Right atrium auricular region (tissue), 2 donors: ENCODE measurements around the gene TRPT1. TPM values are rescaled to one million over a fixed set of nuclear protein-coding genes. Genes with fewer than 3 reads are reported as not detected.

Source experiments
- DNase-seq: peaks from one replicate; pipeline ENCODE4 v3.0.0-alpha.2; 2019; ENCODE audit warnings: low spot score
- H3K27ac ChIP-seq, 2 donors: fragments of 200-600 bp; sonication (generic); 1 replicate in 1 of 2; 2 replicates in 1 of 2; pipeline ENCODE4 v1.5.1; 2016 to 2019
- H3K27me3 ChIP-seq, 2 donors: fragments of 200-600 bp; sonication (generic); one replicate each; pipeline versions ENCODE4 v1.5.1 to v1.6.0; 2017 to 2019
- H3K36me3 ChIP-seq: fragments of 200-600 bp; sonication (generic); one replicate; pipeline ENCODE4 v1.5.1; 2016
- H3K4me1 ChIP-seq, 2 donors: fragments of 200-600 bp; sonication (generic); one replicate each; pipeline versions ENCODE4 v1.5.1 to v1.6.0; 2017 to 2019
- H3K4me3 ChIP-seq, 2 donors: fragments of 200-600 bp; sonication (generic); 1 replicate in 1 of 2; 2 replicates in 1 of 2; pipeline ENCODE4 v1.5.1; 2017 to 2019; ENCODE audit warnings: mild to moderate bottlenecking in 1 of 2, moderate library complexity in 1 of 2
- H3K9me3 ChIP-seq, 2 donors: fragments of 200-600 bp; sonication (generic); one replicate each; pipeline ENCODE4 v1.5.1; 2019
- CTCF ChIP-seq, 2 donors: fragments of 200-600 bp; sonication (generic); IDR thresholded peaks; one replicate each; pipeline ENCODE4 v1.5.1; 2019; ENCODE audit warnings: antibody characterized with exemption in 2 of 2
- total RNA-seq, 2 donors: library from RNA; depleted of rRNA; stranded (reverse); fragments of >200 nt; gene quantifications; one replicate each; pipeline ENCODE4 v1.1.0, GENCODE V29; 2016

TRPT1 gene
- total RNA-seq, 2 donors from 2014 or later = 86.0 to 95.8 TPM

DNA sequence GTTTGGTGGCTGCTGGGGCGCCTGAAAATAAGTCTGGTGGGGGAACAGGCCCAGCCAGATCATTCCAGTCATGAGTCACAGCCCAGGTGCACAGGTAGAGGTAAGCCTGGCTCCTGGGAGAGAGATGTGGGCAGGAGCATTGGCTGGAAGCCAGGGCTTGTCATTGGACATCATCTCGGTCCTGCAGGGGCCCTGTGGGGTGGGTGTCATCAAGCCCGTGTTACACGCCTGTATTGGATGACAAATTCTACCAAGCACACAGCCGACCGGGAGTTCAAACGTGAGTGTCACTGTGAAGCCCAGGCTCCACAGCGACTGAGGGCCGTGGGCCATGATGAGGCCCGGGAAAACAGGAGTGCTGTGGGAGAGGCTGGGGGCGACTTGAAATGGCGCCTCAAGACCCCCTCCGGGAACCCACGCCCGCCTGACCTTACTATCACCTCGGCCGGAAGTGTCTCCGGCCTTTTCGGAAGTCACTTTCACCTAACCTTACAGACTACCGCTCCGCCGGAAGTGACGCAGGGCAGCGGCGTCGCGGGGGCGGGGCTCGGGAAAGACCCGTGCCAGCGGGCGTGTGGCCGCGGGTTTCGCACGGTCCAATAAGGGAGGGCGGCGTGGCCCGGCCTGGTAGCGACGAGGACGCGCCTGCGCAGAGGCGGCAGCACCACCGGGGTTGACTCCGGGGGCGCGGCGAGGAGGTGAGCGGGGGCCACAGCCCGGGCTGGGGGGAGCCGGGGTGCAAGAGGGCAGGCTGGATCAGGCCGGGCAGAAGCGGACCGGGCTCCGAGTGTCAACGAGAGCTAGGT lies 14.7 kb upstream of the TRPT1 start, which contains the start of gene FKBP2:
Gene FKBP2, plus strand, starts transcription at position 661 of the 806 bp plus-strand sequence. CDS start 1,293 bp downstream, outside the sequence.
- H3K4me1 ChIP-seq = peaks cover 0 to 59% of the 10 kb centered on the region in 2 donors

DNA sequence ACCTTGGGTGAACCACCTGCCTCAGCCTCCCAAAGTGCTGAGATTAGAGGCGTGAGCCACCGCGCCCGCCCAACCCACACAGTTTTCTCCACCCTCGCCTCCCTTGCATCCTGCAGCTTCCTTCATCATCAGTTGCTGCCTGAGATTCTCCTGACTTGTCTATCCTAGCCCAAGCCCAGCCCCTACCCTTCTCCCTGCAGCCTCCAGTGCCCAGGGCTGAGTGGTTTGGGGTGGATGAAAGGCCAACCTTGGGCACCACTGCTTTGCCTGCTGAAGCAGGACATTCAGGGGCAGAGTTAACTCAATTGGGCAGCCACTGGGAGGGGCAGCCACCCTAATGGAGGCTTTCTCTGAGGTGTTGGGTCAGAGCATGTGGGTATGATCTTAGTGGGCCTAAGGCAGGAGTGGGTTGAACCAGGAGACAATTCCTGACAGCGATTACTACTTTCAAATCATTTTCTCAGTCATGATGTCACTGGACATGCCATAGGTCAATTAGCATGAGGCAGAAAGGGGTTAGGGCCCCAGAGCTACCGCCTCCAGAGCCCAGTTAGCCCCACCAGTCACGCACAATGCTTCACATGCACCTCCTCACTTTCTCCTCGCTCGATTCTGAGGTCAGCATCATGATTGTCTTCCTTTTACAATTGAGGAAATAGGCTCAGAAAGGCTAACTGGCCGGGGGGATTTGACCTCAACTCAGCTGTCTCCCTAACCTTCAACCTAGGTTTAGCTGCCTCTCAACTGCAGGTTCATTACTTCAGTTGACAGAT lies 13.9 kb upstream of the TRPT1 start:
- Histone ChIP-seq H3K9me3 (no peaks in the 10 kb centered on the region), H3K36me3 (peaks cover 16% of the 10 kb centered on the region), H3K4me3 (peak overlapping the region; percentile 59 to 85), H3K4me1 (peaks cover 0 to 59% of the 10 kb centered on the region in 2 donors), H3K27ac (peak overlapping the region; percentile 97 to 99), H3K27me3 (no peaks in the 10 kb centered on the region)
- DNase-seq = no peak
- TF ChIP-seq CTCF (IDR thresholded peaks at IDR 0.05) = no peak

More for the DNA sequence above, 14.7 kb upstream of the TRPT1 start, which contains the start of gene FKBP2:
- Histone ChIP-seq H3K27me3 (no peaks in the 10 kb centered on the region), H3K27ac (peak within 1 kb of the TSS; percentile 97 to 99), H3K9me3 (no peaks in the 10 kb centered on the region), H3K4me3 (peak within 1 kb of the TSS; percentile 75 to 85), H3K36me3 (peaks cover 16% of the 10 kb centered on the region)
- TF ChIP-seq CTCF (IDR thresholded peaks at IDR 0.05) = no peak
- peak; percentile 98 for DNase-seq

- Histone ChIP-seq H3K36me3 (peaks cover 10% of the 10 kb centered on the region), H3K9me3 (no peaks in the 10 kb centered on the region), H3K4me1 (peaks cover 0 to 58% of the 10 kb centered on the region in 2 donors), H3K27ac (no peak overlapping the region), H3K4me3 (no peak overlapping the region), H3K27me3 (no peaks in the 10 kb centered on the region)
- TF ChIP-seq CTCF (IDR thresholded peaks at IDR 0.05) = no peak
- no peak for DNase-seq
Measured at GRCh38 chr11:64238999-64239398, 13.0 kb upstream of the TRPT1 start.

DNA sequence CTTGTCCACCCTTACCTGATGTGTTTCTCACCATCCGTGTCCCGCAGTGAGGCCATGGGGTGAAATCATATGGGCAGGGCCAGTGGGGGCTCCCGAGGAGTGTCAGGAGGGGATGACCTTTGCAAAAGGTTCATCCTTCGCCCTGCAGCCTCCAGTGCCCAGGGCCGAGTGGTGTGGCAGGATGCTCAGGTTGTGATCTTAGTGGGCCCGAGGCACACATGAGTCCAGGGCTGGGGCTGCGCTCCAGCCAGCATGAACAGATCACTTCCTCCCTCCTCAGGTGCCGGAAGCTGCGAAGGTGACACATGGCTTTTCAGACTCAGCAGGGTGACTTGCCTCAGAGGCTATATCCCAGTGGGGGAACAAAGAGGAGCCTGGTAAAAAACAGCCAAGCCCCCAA lies 12.1 kb upstream of the TRPT1 start:
- H3K36me3 ChIP-seq = peaks cover 6% of the 10 kb centered on the region
- TF ChIP-seq CTCF (IDR thresholded peaks at IDR 0.05) = no peak
- DNase-seq = no peak
- H3K27me3 ChIP-seq = no peaks in the 10 kb centered on the region
- H3K4me1 ChIP-seq = peaks cover 0 to 63% of the 10 kb centered on the region in 2 donors
- no peaks in the 10 kb centered on the region for H3K9me3 ChIP-seq
- no peak overlapping the region for H3K4me3 ChIP-seq
- peak overlapping the region; percentile 8 to 39 for H3K27ac ChIP-seq

- Histone ChIP-seq H3K9me3 (no peaks in the 10 kb centered on the region), H3K27ac (peak overlapping the region; percentile 8 to 39), H3K27me3 (no peaks in the 10 kb centered on the region), H3K4me1 (peaks cover 0 to 61% of the 10 kb centered on the region in 2 donors), H3K36me3 (peaks cover 6% of the 10 kb centered on the region), H3K4me3 (no peak overlapping the region)
- TF ChIP-seq CTCF (IDR thresholded peaks at IDR 0.05) = no peak
- no peak for DNase-seq
Measured at GRCh38 chr11:64237484-64237951, 11.5 kb upstream of the TRPT1 start.
